A549 (cell line): Measurements from ENCODE around the gene FLNB. TPM values are rescaled to one million over a fixed set of nuclear protein-coding genes. Genes with fewer than 3 reads are reported as not detected.

Experiments
- ATAC-seq, 2 experiments: fragments of 200-7000 bp in 1 of 2; fragments of >200 bp in 1 of 2; cut with Nextera tagmentation in 1 of 2; cut with Tn5 transposase in 1 of 2; 3 replicates each; pipeline versions ENCODE4 v1.8.0 to v1.9.1; 2018 to 2020; ENCODE audit warnings: mild to moderate bottlenecking in 1 of 2, moderate library complexity in 1 of 2
- CTCF ChIA-PET: fragments of 300-600 bp; sonication (Branson Sonifier 250); formaldehyde crosslinking; extraction: SDS; loops from one replicate; lab custom pipeline; 2021; ENCODE audit warnings: antibody characterized with exemption, inconsistent platforms; lab: Yijun Ruan, JAX
- POLR2A ChIA-PET: fragments of 350-600 bp; formaldehyde crosslinking; extraction: SDS; loops from one replicate; lab custom pipeline; 2021; ENCODE audit warnings: antibody characterized with exemption, inconsistent platforms; lab: Yijun Ruan, JAX
- DNase-seq, 2 experiments: peaks; one replicate each; pipeline versions ENCODE4 v3.0.0 to v3.0.0-alpha.2; 2011 to 2016; ENCODE audit warnings: low read depth in 1 of 2, low spot score in 1 of 2
- FAIRE-seq: peaks from 2 replicates; lab custom pipeline; 2011; peaks lifted over from hg19 to GRCh38; lab: Jason Lieb, UNC
- H3K27ac ChIP-seq, 2 experiments: fragments of >200 bp; sonication (Bioruptor Twin); formaldehyde crosslinking; 3 replicates each; pipeline ENCODE4 v1.5.1; 2016 to 2017
- H3K4me1 ChIP-seq: fragments of >200 bp; sonication (Bioruptor Twin); formaldehyde crosslinking; 3 replicates; pipeline ENCODE4 v1.6.1; 2016
- H3K4me2 ChIP-seq: fragments of >200 bp; sonication (Bioruptor Twin); formaldehyde crosslinking; 3 replicates; pipeline ENCODE4 v1.6.1; 2016
- H3K4me3 ChIP-seq: fragments of >200 bp; sonication (Bioruptor Twin); formaldehyde crosslinking; 3 replicates; pipeline ENCODE4 v1.5.1; 2016
- H3K9me3 ChIP-seq: fragments of >200 bp; sonication (Bioruptor Twin); formaldehyde crosslinking; 3 replicates; pipeline ENCODE4 v1.6.1; 2016
- BHLHE40 ChIP-seq: IDR thresholded peaks from 2 replicates; pipeline ENCODE4 v1.6.1; 2012; ENCODE audit warnings: low read depth, low read length, inconsistent platforms
- CBX8 ChIP-seq: fragments of 200-600 bp; sonication (generic); IDR thresholded peaks from 2 replicates; pipeline ENCODE4 v1.6.1; 2016
- CEBPB ChIP-seq, 2 experiments: fragments of >200 bp in 1 of 2; sonication (Bioruptor Twin) in 1 of 2; formaldehyde crosslinking in 1 of 2; IDR thresholded peaks; 2 replicates each; pipeline ENCODE4 v1.6.1; 2012 to 2016
- CHD2 ChIP-seq: fragments of 150-350 bp; IDR thresholded peaks from 2 replicates; pipeline ENCODE4 v1.6.1; 2014; ENCODE audit warnings: low read length; ENCODE audit not compliant: partially characterized antibody
- EHMT2 ChIP-seq: fragments of 200-600 bp; sonication (generic); IDR thresholded peaks from 2 replicates; pipeline ENCODE4 v1.6.1; 2016; ENCODE audit warnings: antibody characterized with exemption, low read depth, mild to moderate bottlenecking, moderate library complexity
- ESRRA ChIP-seq: fragments of 150-350 bp; IDR thresholded peaks from 2 replicates; pipeline ENCODE4 v1.6.1; 2014; ENCODE audit warnings: mild to moderate bottlenecking, low read length, borderline replicate concordance
- FOSL2 ChIP-seq, 2 experiments: fragments of 450-650 bp in 1 of 2; fragments of >200 bp in 1 of 2; sonication (Bioruptor Twin) in 1 of 2; formaldehyde crosslinking; IDR thresholded peaks; 2 replicates each; pipeline versions ENCODE4 v1.5.0 to v1.6.1; 2016 to 2020; ENCODE audit warnings: mild to moderate bottlenecking in 1 of 2, moderate library complexity in 1 of 2
- FOXS1 ChIP-seq: fragments of 250-450 bp; sonication (Bioruptor Pico); IDR thresholded peaks from 2 replicates; pipeline ENCODE4 v1.5.0; 2020; ENCODE audit warnings: mild to moderate bottlenecking, moderate library complexity
- GATA3 ChIP-seq: IDR thresholded peaks from 2 replicates; pipeline ENCODE4 v1.6.1; 2012; ENCODE audit warnings: borderline replicate concordance
- HEYL ChIP-seq: fragments of 250-450 bp; sonication (Bioruptor Pico); IDR thresholded peaks from 2 replicates; pipeline ENCODE4 v1.8.0; 2021; ENCODE audit warnings: mild to moderate bottlenecking, moderate library complexity
- JUN ChIP-seq, 2 experiments: fragments of >200 bp; sonication (Bioruptor Twin); formaldehyde crosslinking; IDR thresholded peaks; 2 replicates in 1 of 2; 3 replicates in 1 of 2; pipeline ENCODE4 v1.6.1; 2016 to 2017
- JUNB ChIP-seq: fragments of >200 bp; sonication (Bioruptor Twin); formaldehyde crosslinking; IDR thresholded peaks from 2 replicates; pipeline ENCODE4 v1.6.1; 2016
- KDM5A ChIP-seq: fragments of 200-600 bp; sonication (generic); IDR thresholded peaks from 2 replicates; pipeline ENCODE4 v1.6.1; 2016; ENCODE audit warnings: antibody characterized with exemption, mild to moderate bottlenecking
- MAFK ChIP-seq: fragments of 450-650 bp; IDR thresholded peaks from 2 replicates; pipeline ENCODE4 v1.6.1; 2014; ENCODE audit not compliant: partially characterized antibody
- NFE2L2 ChIP-seq: fragments of 150-350 bp; conservative IDR thresholded peaks from 2 replicates; pipeline ENCODE4 v1.6.1; 2014; ENCODE audit warnings: low read length
- NR3C1 ChIP-seq: fragments of >200 bp; sonication (Bioruptor Twin); formaldehyde crosslinking; IDR thresholded peaks from 3 replicates; pipeline ENCODE4 v1.6.1; 2017
- POLR2AphosphoS2 ChIP-seq: conservative IDR thresholded peaks from 2 replicates; pipeline ENCODE4 v1.6.1; 2012; ENCODE audit warnings: low read length, improper control_type of control experiment, inconsistent platforms
- RCOR1 ChIP-seq: fragments of 150-350 bp; IDR thresholded peaks from 2 replicates; pipeline ENCODE4 v1.6.1; 2014; ENCODE audit warnings: antibody characterized with exemption, low read length, low read depth
- TFCP2L1 ChIP-seq: fragments of 250-450 bp; sonication (Bioruptor Pico); IDR thresholded peaks from 2 replicates; pipeline ENCODE4 v1.5.0; 2021; ENCODE audit warnings: mild to moderate bottlenecking
- ZFP36 ChIP-seq: fragments of 450-650 bp; IDR thresholded peaks from 2 replicates; pipeline ENCODE4 v1.6.1; 2014; ENCODE audit warnings: borderline replicate concordance; ENCODE audit not compliant: partially characterized antibody
- ZSCAN20 ChIP-seq: fragments of 250-450 bp; sonication (Bioruptor Pico); IDR thresholded peaks from 2 replicates; pipeline ENCODE4 v1.8.0; 2022; ENCODE audit warnings: mild to moderate bottlenecking, moderate library complexity
- WGBS: methylation state at CpG from one replicate; pipeline ENCODE4 v1.1.6; 2017; ENCODE audit errors: missing lambda C conversion rate; 5-methylcytosine and 5-hydroxymethylcytosine counted together
- polyA plus RNA-seq, 4 experiments: library from polyadenylated mRNA; depleted of rRNA in 3 of 4; stranded (reverse); fragments of >200 nt; fragmentation: RNase III in 1 of 4; extraction: RNeasy Plus Mini Kit Qiagen cat#74134 plus additional on column Dnase treatment in 1 of 4; gene quantifications; 2 replicates in 3 of 4; 3 replicates in 1 of 4; pipeline ENCODE4 v1.2.3, GENCODE V29; 2011 to 2017
- TF ChIP-seq, protein P1 (sequence below): IDR thresholded peaks from 2 replicates; pipeline ENCODE4 v1.6.1; 2012
- TF ChIP-seq, protein P2 (sequence below): IDR thresholded peaks from 2 replicates; pipeline ENCODE4 v1.6.1; 2012; ENCODE audit warnings: low read depth, borderline replicate concordance
- TF ChIP-seq, protein P3 (sequence below): fragments of >200 bp; sonication (Bioruptor Twin); formaldehyde crosslinking; IDR thresholded peaks from 3 replicates; pipeline ENCODE4 v1.5.1; 2016
- TF ChIP-seq, protein P4 (sequence below): fragments of 200-600 bp; sonication (generic); IDR thresholded peaks from 2 replicates; pipeline ENCODE4 v1.6.1; 2016; ENCODE audit warnings: antibody characterized with exemption, mild to moderate bottlenecking, moderate library complexity
- TF ChIP-seq, protein P5 (sequence below): IDR thresholded peaks from 2 replicates; pipeline ENCODE4 v1.6.1; 2012

The FLNB gene
- polyA plus RNA-seq, 2 of the 4 experiments (the other 2 are of a cell fraction): 235 to 439 TPM

DNA sequence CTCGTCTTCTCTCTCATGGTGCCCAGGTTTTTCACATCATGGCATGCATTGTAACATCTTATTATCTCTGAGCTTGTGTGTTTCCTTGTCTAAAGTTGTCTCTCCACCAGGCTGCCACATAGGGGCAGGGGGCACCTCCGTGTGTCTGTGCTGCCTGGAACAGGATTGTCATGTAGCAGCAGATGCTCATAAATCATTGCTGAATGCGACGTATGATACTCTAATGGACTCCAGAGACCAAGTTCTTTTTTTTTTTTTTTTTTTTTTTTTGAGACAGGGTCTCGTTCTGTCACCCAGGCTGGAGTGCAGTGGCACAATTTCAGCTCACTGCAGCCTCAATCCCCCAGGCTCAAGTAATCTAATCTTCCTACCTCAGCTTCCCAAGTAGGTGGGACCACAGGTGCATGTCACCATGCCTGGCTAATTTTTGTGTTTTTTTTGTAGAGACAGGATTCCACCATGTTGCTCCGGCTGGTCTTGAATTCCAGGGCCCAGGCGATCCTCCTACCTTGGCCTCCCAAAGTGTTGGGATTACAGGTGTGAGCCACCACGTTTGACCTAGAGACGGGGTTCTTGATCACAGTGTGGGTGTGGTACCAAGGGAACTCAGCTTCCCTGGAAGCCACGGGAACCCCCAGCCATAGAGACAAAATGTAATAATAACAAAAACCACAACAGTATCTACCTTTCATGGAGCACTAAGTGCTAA is 207.2 kb downstream of the FLNB start:
- DNase-seq (no peak), FAIRE-seq (no peak), ATAC-seq (no peak)
- H3K4me2 ChIP-seq: peak overlapping the region; percentile 22; the same call in 1 of the 3 replicates
- H3K9me3 ChIP-seq: no peaks in the 10 kb centered on the region
- TF ChIP-seq HEYL: no peak
- TF ChIP-seq, protein P1, sequence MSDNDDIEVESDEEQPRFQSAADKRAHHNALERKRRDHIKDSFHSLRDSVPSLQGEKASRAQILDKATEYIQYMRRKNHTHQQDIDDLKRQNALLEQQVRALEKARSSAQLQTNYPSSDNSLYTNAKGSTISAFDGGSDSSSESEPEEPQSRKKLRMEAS: no peak
- no peak for TF ChIP-seq NR3C1
- no peak for TF ChIP-seq MAFK
- TF ChIP-seq JUN (IDR thresholded peaks at IDR 0.05): no peak
- TF ChIP-seq, protein P2, sequence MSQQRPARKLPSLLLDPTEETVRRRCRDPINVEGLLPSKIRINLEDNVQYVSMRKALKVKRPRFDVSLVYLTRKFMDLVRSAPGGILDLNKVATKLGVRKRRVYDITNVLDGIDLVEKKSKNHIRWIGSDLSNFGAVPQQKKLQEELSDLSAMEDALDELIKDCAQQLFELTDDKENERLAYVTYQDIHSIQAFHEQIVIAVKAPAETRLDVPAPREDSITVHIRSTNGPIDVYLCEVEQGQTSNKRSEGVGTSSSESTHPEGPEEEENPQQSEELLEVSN: no peak
- TF ChIP-seq, protein P3, sequence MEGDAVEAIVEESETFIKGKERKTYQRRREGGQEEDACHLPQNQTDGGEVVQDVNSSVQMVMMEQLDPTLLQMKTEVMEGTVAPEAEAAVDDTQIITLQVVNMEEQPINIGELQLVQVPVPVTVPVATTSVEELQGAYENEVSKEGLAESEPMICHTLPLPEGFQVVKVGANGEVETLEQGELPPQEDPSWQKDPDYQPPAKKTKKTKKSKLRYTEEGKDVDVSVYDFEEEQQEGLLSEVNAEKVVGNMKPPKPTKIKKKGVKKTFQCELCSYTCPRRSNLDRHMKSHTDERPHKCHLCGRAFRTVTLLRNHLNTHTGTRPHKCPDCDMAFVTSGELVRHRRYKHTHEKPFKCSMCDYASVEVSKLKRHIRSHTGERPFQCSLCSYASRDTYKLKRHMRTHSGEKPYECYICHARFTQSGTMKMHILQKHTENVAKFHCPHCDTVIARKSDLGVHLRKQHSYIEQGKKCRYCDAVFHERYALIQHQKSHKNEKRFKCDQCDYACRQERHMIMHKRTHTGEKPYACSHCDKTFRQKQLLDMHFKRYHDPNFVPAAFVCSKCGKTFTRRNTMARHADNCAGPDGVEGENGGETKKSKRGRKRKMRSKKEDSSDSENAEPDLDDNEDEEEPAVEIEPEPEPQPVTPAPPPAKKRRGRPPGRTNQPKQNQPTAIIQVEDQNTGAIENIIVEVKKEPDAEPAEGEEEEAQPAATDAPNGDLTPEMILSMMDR: no peak
- TF ChIP-seq FOXS1 (CRISPR knock-in tag): no peak
- no peak for TF ChIP-seq EHMT2
- TF ChIP-seq ZSCAN20 (CRISPR knock-in tag): no peak
- no peak for TF ChIP-seq CHD2
- no peak for TF ChIP-seq TFCP2L1 (CRISPR knock-in tag)
- TF ChIP-seq, protein P4, sequence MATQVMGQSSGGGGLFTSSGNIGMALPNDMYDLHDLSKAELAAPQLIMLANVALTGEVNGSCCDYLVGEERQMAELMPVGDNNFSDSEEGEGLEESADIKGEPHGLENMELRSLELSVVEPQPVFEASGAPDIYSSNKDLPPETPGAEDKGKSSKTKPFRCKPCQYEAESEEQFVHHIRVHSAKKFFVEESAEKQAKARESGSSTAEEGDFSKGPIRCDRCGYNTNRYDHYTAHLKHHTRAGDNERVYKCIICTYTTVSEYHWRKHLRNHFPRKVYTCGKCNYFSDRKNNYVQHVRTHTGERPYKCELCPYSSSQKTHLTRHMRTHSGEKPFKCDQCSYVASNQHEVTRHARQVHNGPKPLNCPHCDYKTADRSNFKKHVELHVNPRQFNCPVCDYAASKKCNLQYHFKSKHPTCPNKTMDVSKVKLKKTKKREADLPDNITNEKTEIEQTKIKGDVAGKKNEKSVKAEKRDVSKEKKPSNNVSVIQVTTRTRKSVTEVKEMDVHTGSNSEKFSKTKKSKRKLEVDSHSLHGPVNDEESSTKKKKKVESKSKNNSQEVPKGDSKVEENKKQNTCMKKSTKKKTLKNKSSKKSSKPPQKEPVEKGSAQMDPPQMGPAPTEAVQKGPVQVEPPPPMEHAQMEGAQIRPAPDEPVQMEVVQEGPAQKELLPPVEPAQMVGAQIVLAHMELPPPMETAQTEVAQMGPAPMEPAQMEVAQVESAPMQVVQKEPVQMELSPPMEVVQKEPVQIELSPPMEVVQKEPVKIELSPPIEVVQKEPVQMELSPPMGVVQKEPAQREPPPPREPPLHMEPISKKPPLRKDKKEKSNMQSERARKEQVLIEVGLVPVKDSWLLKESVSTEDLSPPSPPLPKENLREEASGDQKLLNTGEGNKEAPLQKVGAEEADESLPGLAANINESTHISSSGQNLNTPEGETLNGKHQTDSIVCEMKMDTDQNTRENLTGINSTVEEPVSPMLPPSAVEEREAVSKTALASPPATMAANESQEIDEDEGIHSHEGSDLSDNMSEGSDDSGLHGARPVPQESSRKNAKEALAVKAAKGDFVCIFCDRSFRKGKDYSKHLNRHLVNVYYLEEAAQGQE: no peak
- no peak for TF ChIP-seq RCOR1
- no peak for TF ChIP-seq CBX8
- TF ChIP-seq, protein P5, sequence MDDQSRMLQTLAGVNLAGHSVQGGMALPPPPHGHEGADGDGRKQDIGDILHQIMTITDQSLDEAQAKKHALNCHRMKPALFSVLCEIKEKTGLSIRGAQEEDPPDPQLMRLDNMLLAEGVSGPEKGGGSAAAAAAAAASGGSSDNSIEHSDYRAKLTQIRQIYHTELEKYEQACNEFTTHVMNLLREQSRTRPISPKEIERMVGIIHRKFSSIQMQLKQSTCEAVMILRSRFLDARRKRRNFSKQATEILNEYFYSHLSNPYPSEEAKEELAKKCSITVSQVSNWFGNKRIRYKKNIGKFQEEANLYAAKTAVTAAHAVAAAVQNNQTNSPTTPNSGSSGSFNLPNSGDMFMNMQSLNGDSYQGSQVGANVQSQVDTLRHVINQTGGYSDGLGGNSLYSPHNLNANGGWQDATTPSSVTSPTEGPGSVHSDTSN: no peak
- H3K4me1 ChIP-seq: peaks cover 17% of the 10 kb centered on the region
- H3K27ac ChIP-seq: peak overlapping the region in 1 of 2 experiments; percentile 29; a peak in 2 of 6 replicates
- 77% methylated on average over 10 of the region's 10 CpGs for WGBS
- POLR2A ChIA-PET: no interaction called here
- CTCF ChIA-PET: interaction anchor here (0.6 to 7.2 kb wide), 6 partner anchors 16 to 91 kb away, joined by 3 to 30 read pairs (median 4); partner anchors contain the start of genes HTD2 and RPP14
- no peak overlapping the region for H3K4me3 ChIP-seq

DNA sequence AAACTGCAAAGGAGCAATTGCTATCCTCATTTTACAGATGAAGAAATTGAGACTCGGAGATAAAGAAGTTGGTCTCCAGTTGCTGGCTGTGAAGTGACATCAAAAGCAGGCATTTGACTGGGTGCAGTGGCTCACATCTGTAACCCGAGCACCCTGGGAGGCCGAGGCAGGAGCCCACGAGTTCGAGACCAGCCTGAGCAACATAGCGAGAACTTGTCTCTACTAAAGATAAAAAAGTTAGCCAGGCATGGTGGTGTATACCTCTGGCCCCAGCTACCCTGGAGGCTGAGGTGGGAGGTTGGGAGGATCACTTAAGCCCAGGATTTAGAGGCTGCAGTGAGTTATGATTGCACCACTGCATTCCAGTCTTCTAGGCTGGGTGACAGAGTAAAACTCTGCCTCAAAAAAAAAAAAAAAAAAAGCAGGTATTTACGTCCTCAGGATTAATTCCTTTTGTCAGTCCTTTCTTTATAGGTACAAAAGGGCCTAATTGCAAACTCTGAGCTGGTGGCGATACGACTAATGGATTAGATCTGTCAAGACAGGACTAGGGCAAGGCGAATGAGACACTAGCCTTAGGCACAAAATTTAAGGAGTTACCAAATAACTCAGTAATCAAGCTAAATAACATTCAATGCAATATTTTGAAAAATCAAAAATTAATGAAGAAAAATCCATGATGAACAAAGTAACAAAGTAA is 208.4 kb downstream of the FLNB start:
- H3K4me2 ChIP-seq: peak overlapping the region; percentile 87
- peak overlapping the region; percentile 70 to 86 for H3K27ac ChIP-seq
- no peak for TF ChIP-seq NFE2L2
- TF ChIP-seq CEBPB (IDR thresholded peaks at IDR 0.05): no peak
- TF ChIP-seq FOSL2 (IDR thresholded peaks at IDR 0.05): no peak
- TF ChIP-seq FOSL2 (CRISPR knock-in tag; IDR thresholded peaks at IDR 0.05): no peak
- TF ChIP-seq ZFP36: no peak
- TF ChIP-seq ZSCAN20 (CRISPR knock-in tag): no peak
- TF ChIP-seq KDM5A: no peak
- no peak for TF ChIP-seq JUNB
- TF ChIP-seq BHLHE40: no peak
- no peak for TF ChIP-seq ESRRA
- TF ChIP-seq HEYL: no peak
- TF ChIP-seq POLR2AphosphoS2: no peak
- TF ChIP-seq GATA3: no peak
- no peak for TF ChIP-seq RCOR1
- no peak for TF ChIP-seq CBX8
- no peak for TF ChIP-seq JUN (IDR thresholded peaks at IDR 0.05)
- ChIA-PET POLR2A (interaction anchor here (2.0 kb wide), 1 partner anchor 29 kb away, joined by 5 read pairs; no protein-coding TSS in a partner anchor), CTCF (interaction anchor here (0.7 to 7.2 kb wide), 22 partner anchors 9 to 199 kb away, joined by 3 to 53 read pairs (median 6); partner anchors contain the start of genes ABHD6, HTD2 and RPP14)
- FAIRE-seq: no peak
- no peak overlapping the region for H3K4me3 ChIP-seq
- WGBS: 60% methylated on average over 10 of the region's 10 CpGs
- H3K4me1 ChIP-seq: peaks cover 19% of the 10 kb centered on the region
- ATAC-seq: no peak
- no peaks in the 10 kb centered on the region for H3K9me3 ChIP-seq
- no peak for DNase-seq
